HG02870 (cell line): ENCODE measurements around the gene SOSTDC1.
"Not testable (repeated sequence)": the region's sequence is repeated elsewhere in the genome, so short reads cannot be mapped to it uniquely, and the experiment has no call there.

Source experiments
- ATAC-seq: cut with Tn5 transposase; IDR thresholded peaks from one replicate; pipeline ENCODE4 v1.9.1; 2021; ENCODE audit warnings: mild to moderate bottlenecking, moderate library complexity; ENCODE audit not compliant: unreplicated experiment

SOSTDC1 gene

DNA sequence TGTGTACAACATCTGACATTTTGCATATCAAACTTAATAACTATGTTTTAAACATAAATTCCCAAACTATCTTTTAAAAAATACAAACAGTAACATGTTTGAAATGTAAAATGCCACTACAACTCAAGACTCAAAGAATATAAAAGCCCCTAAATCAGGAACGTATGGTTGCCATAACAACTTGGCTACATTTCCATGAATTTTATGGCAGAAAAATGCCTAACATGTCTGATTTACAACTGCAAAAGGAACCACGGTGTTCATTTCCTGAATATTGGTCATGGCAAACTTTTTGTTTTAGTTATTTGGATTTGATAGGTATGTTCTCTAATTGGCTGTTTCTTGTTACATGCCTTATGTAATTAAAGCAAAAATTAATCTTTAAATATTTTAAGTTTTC is 2.0 kb downstream of the SOSTDC1 start:
- no peak for ATAC-seq

DNA sequence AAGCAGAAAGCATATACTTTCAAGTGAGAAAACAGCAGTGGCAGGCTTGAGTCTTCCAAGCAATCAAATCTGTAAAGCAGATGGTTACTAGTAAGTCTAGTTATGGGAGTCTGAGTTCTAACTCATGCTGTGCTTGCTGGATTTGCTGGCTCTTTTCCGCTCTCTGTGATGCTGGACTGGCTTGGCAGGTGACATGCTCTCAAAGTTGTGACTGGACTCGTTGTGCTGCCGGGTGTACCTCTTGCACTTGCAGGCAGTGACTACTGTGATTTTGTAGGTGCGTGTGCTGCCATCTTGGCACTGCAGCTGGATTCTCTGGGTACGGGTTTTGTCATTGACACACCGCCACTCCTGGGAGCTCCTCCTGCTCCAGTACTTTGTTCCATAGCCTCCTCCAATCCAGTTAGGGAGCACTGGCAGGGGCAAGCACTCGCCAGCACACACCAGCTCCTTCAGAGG is 3.1 kb downstream of the SOSTDC1 start:
- no peak for ATAC-seq

DNA sequence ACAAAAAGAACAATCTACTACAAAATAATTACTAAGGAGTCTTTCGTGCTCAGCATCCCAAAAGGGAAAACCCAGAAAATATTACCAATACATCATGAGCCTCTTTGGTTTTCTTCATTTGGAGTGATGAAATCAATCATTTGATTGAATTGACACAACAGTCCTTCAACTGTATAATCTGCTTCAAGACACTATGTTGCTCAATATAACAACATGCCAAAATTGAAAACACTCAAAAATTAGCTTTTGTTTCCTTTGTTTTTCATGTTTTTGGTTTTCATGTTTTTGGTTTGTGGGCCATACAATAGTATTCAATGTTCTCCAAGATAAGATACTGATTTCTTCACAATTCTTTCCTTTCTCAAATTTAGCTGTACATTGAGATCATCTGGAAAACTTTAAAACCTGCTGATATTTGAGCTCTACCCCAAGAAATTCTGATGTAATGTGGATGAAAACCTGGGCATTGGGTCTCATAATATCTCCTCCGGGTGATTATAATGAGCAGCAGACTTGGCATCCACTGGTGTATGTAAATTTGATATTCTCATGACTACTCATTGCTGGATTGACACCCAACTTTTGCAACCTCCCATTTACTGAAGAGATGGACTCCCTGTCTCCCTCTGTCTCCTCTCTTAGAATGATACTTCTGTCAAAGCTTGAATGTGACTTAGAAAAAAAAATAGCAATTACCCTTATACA is 4.6 kb downstream of the SOSTDC1 start:
- no peak for ATAC-seq

DNA sequence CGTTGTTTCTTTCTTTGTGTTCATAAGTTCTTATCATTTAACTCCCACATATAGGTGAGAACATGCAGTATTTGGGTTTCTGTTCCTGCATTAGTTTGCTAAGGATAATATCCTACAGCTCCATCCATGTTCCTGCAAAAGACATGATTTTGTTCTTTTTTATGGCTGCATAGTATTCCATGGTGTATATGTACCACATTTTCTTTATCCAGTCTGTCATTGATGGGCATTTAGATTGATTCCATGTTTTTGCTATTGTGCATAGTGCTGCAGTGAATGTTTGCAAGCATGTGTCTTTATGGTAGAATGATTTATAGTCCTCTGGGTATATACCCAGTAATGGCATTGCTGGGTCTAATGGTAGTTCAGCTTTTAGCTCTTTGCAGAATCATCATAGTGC is 9.2 kb downstream of the SOSTDC1 start:
- ATAC-seq: not testable (repeated sequence)

DNA sequence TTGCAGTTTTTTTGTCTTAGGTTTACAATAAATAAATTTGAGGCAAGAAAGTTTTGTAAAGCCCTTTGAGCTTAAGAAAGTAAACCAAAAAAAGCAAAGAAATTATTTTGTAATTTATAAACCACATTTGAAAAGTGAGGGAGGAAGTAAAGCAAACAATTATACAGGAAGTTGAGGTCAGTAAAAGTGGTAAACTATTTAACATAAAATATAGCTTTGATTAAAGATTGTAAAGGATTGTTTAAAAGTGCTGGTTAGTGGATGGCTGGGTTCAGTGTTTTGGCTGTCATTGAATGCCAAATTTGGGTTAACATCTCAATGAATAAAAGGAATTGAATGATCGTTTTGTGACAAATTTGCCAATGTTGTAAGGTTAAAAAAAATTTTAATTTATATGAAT is 9.9 kb downstream of the SOSTDC1 start:
- no peak for ATAC-seq

DNA sequence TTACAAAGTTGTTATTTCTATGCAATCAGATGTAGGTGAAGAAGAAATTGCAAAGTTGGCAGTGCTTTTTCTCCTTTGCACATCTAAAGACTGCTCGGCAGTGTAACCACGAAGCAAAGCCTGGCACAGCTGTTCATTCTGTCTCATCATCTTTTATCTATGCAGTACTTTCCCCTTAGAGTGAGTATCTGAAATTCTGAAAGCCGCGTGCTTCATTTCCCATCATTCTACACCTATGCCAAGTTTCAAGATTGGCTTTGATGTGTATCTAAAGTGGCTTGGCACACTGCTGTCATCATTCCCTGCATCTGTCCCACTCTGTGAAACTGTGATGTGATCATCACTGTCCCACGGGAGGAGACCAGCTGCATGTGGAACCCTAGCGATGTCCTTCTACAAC is 15.2 kb downstream of the SOSTDC1 start:
- ATAC-seq: no peak

DNA sequence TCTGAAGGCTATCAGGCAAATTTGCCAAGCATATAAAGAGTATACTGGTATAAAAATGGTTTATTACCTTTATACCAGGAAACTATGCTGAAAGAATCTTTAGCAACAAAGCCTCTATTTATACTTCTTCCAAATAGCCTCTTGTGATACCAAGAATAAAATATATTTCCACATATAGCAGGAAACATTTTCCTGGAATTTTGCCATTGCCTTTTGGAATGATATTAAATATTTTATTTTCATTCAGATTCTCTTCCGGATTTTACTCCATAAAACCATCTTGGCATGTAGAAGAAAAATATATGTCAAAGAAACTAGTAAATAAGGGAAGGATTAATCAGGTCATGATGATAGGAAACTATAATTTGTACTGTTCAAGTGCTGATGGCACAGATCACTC is 17.7 kb downstream of the SOSTDC1 start:
- ATAC-seq: no peak

DNA sequence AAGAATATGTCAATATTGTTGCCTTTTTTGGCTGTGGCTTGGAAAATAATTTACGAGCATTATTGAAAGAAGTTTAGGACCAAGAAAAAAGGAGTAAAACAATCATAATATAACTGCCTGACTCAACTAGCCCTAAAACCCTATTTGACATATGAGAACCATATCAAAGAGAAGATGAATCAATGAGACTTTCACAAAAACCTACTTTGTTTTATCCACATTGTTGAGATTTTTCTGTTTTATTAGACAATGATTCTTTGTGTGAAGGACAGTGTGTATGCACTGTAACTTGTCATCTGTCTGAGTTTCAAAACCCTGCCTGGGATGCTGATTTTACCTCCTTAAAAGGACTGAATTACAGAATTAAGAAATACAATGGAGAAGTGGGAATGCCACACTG is 19.0 kb downstream of the SOSTDC1 start:
- no peak for ATAC-seq

DNA sequence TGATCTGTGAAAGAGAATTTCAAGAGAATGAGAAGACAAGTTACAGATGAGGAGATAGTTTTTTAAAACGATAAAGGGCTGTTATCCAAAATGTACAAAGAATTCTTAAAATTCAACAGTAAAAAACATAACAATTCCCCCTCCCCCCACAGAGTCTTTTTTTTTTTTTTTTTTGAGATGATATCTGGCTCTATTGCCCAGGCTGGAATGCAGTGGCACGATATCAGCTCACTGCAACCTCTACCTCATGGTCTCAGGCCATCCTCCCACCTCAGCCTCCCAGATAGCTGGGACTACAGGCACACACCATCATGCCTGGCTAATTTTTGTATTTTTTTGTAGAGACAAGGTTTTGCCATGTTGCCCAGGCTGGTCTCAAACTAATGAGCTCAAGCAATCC is 21.7 kb downstream of the SOSTDC1 start:
- ATAC-seq: not testable (repeated sequence)

DNA sequence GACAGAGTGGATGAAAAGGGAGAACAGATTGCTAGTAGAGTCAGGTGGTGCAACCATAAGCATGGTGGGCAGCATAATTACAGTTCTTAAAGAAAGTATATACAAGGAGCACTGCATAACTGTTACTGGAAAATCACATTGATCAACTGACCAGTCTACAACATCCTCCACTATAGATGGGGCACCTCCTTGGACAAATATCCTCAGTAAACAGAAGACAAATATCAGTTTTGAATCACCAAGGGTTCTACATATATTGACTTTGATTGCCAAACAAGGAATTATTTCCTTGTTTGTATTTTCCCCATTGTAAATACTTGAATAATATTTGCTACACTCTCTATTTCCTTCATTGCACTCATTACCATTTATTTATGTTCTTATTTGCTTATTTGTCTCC is 26.6 kb downstream of the SOSTDC1 start:
- ATAC-seq: no peak

DNA sequence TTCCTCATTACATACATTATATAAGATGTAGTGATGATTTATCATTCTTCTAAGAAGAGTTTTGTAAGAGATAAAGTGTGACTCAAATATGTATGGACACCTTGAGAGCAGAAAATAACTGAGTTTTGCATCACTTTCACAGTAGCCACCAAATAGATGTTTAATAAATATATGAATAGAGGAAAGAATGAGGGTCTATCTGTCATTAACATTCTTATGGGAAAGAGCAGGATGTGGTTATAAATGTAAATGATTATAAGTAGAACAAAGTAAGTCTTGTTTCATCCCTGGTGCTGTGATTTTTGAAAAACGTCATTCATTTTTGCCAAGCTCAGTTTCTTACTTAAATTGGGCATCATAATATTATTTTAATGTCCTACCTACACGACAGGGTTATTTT is 29.2 kb downstream of the SOSTDC1 start:
- ATAC-seq: no peak

DNA sequence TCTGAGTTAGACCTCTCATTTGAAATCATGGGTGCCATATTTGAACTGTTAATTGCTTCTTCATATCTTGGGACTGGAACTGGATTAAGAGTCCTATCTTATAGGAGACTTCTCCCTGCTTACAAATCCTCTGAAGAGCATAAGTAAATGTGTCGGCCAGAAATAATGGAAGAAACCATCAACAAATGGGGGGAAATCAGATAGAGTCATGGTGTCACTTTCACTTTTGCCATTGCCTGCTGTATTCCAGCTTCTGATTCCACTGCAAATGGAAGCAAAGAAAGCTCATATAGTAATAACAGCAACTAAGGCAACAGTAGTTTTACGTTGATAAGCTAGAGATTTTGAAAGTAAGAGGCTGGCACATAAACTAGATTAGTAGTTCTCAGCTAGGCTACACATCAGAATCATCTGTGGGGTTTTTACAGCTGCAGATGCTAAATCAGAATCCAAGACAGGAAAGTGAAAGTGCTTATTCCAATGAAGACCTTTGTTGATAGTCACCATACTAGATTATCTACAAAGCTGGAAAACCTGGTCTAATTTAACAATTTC is 31.9 kb downstream of the SOSTDC1 start:
- ATAC-seq: no peak

DNA sequence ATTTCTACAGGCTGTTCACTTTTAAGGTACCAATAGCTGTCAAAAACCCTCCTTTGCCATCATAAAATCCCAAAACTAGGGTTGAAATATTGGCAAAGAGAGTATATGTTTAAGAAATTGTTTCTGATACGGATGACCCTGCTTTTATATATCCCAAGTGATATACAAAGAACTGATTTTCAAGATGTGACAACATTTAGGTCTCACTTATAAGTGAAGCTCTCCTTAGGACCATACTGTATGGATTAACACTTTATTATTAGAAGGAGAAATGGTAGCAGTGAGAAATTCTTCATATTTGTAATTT is 33.2 kb downstream of the SOSTDC1 start:
- ATAC-seq: no peak

DNA sequence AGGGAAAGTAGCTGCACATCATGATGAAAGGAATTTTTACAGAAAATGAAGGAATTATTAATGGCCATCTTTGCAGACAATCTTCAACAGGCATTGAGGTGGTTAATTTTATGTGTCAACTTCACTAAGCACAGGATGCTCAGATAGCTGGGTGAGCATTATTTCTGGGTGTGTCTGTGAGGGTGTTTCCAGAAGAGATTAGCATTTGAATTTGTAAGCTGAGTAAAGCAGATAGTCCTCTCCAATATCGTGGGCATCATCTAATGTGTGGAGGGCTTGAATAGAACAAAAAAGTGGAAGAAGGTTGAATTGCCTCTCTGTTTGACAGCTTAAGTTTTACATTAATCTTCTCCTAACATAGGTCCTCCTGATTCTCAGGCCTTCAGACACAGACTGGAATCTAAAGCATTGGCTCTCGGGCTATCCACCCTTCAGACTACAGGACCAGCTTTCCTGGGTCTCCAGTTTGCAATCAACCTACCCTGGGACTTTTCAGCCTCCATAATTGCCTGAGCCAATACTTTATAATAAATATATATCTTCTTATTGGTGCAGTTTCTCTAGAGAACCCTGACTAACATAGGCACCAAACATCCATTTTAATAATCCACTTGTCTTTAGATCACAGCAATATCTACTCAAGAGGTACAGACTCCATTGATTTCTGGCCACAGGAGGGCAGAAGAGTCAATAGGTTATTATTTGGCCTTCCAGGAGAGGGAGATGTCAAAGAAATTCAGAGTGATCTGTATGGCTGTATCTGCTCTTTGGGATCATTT is 33.7 kb downstream of the SOSTDC1 start:
- ATAC-seq: peak; percentile 84

DNA sequence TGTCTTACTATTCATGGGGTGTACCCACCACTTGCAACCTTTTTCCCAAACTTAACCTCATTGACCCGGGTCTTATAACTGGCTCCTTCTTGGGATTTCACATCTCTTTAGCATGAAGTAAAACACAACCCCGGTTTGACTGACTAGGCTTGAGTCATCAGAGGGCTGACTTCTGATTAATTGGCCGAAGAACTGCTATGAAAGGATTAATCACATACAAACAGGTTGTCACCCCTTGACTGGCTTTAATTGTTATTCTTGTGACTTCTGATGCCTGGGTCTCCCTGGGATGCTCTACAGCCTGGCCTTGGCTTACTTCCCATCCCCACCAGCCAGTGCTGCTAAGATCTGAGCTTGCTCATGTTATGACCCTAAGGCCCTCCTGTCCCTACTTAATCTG is 35.4 kb downstream of the SOSTDC1 start:
- no peak for ATAC-seq

DNA sequence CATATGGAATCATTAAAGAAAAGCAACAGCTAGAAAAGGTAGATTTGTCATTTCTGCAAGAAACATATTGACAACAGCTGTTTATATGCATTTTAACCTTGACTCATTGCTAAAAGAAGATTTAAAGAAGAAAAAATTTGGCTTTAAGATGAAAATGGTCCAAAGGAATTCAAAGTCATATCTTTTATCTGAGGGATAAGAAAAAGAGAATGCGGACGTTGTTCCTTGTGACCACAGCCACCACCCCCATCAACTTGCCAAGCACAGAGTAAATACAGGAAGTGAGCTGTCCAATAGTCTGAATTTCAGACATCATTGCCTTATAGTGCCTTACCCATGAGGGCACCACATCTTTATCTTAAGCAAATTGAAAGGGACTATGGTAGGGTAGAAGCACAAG is 36.9 kb downstream of the SOSTDC1 start:
- ATAC-seq: no peak

DNA sequence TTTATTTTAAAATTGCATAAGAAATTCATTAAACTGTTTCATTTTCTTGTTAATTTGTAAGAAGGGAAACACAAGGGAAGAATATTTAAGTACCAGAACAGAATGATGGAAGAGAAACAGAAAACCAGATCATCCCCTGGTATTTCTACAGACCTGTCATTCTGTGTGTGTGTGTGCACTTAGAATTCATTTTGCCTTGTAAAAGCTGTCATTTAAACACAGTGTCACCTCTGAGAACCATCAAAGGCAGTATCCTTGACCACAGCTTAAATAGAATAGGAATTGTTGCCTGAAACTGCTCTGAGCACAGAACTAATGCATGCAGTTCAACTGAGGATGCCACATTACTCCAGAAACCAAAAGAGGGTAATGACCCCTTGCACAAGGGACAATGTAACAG is 37.4 kb downstream of the SOSTDC1 start:
- ATAC-seq: no peak

DNA sequence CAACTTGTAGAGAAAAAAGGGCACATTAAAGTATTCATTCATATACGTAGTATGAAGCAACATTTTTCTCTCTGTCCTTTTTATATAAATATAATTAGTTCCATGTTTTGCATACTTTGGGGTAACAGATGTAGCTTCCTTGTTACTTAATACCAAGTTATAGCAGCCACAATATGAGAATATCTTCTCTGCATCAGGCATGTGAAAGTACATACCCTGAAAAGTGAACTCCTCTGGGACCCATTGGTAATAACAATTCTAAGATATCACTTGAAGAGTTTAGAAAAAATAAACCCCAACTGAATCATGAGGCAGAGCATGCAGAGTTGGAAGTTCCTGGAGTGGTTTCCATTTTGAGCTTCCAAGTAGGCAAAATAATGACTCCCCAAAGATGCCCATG is 41.8 kb downstream of the SOSTDC1 start:
- ATAC-seq: no peak

DNA sequence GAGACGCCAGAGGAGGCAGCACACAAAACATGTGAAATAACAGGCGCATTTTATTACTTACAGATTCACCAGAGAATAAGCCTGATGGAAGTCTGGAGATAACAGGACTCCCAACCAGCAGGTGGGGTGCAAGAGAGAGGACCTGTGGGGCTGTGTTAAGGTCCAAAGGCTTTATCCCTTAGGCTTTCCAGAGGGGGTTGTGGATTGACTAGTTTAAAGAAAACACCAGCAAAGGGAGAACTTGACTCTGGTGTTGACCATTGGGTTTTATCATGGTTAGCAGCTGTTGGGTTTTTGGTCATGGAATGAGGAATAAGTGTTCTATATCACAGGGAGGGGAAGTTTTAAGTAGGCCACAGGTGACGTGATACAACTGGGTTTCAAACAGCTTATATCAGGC is 42.6 kb downstream of the SOSTDC1 start:
- no peak for ATAC-seq

DNA sequence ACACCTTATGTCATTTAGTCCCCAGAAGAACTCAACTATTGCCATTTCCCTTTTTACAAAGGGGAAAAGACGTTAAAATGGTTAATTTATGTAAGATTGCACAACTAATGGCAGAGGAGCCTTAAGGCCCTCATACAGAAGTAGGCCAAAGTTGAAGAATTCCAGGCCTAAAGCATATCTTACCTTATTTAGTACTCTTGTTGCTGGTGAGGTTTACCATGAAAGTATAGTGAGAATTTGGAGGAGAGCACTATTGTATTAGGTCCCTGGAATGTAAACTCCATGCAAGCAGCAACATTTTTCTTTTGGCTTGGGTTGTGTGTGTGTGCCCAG is 43.5 kb downstream of the SOSTDC1 start:
- ATAC-seq: no peak

DNA sequence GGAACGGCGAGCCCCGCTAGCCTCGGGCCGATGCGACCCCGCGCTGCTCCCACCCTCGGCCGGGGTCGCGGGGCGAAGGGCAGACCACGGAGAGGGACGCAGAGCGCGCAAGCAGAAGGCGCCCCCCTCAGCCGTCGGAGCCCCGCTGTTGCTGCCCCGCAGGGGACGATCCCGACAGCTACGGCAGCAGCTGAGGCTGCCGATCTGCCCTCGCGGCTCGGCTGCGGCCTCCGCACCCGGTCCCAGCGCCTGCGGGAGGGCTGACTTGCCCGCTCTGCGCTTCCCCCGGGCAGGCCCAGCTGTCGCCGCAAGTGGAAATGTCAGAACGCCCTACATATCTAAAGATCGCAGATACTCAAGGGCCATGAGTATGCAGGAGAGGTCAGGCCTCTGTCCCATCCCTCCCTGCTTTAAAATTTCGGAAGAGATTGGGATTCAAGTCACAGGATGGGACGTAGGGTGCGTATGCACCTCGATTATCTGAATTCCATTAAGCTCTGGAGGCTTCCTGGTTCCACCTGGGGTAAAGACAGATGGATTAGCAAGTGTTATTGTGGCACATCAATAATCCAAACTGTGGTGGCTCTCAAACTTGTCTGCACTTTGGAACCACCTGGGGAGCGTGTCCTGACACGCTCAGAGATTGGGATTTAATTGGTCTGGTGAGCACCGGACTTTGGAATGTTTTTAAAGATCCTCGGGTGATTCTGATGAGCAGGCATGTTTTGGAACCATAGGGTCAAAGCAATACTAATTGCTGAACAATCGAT is 44.0 kb downstream of the SOSTDC1 start, which contains the start of gene CRPPA:
Gene CRPPA, minus strand, starts transcription at position 206 of the 770 bp plus-strand sequence. CDS start 216 bp downstream, outside the sequence.
- ATAC-seq: peak; percentile 32
